ENCODE data around the gene SETSIP. TPM values are rescaled to one million over a fixed set of nuclear protein-coding genes. Genes with fewer than 3 reads are reported as not detected.

SETSIP gene
- not detected in 5 replicates for total RNA-seq (2022; extraction: Qiagen RNA extraction; ENCODE audit: low read depth)

GRCh38 chr1:92075311-92075710, at the start of gene SETSIP:
TSS of gene SETSIP (minus strand) at chr1:92075411. CDS start at chr1:92075411, 0 bp downstream.

GRCh38 chr1:92080128-92080985, 5.1 kb upstream of the SETSIP start, which contains the start of gene BTBD8:
TSS of gene BTBD8 (plus strand) at chr1:92080345. CDS start at chr1:92080572, 227 bp downstream.

Other genes with a start within 250 kb of the SETSIP start
- 2.4 to 4.4 TPM (median 4.1 TPM) in 5 replicates for gene TGFBR3, start 189.3 kb downstream of the SETSIP start, total RNA-seq (2022; extraction: Qiagen RNA extraction; ENCODE audit: low read depth)
- gene BRDT, start 126.0 kb downstream of the SETSIP start, total RNA-seq (2022; extraction: Qiagen RNA extraction; ENCODE audit: low read depth) = not detected in 5 replicates
- gene EPHX4, start 45.4 kb downstream of the SETSIP start, total RNA-seq (2022; extraction: Qiagen RNA extraction; ENCODE audit: low read depth) = 0.27 to 0.88 TPM (median 0.47 TPM) in 5 replicates
- gene BTBD8, start 4.9 kb upstream of the SETSIP start, total RNA-seq (2022; extraction: Qiagen RNA extraction; ENCODE audit: low read depth) = 0.25 to 1.1 TPM (median 1.0 TPM) in 5 replicates
- gene C1orf146, start 142.5 kb upstream of the SETSIP start, total RNA-seq (2022; extraction: Qiagen RNA extraction; ENCODE audit: low read depth) = not detected in 5 replicates
- 3.3 to 8.3 TPM (median 6.8 TPM) in 5 replicates for gene GLMN, start 223.6 kb upstream of the SETSIP start, total RNA-seq (2022; extraction: Qiagen RNA extraction; ENCODE audit: low read depth)
- 7.6 to 14.0 TPM (median 10.0 TPM) in 5 replicates for gene RPAP2, start 223.6 kb upstream of the SETSIP start, total RNA-seq (2022; extraction: Qiagen RNA extraction; ENCODE audit: low read depth)

Data from A549 treated with ZK216348 at 1 μM for 4 hours (cell line).